HG03097 (cell line): Measurements from ENCODE around the gene PSG5.
"Not testable (repeated sequence)": the region's sequence is repeated elsewhere in the genome, so short reads cannot be mapped to it uniquely, and the experiment has no call there.

Experiments
- ATAC-seq: cut with Tn5 transposase; IDR thresholded peaks from one replicate; pipeline ENCODE4 v1.9.1; 2021; ENCODE audit not compliant: unreplicated experiment, low FRiP score

Gene PSG5

GRCh38 chr19:43192381-43193155 is 6.2 kb upstream of the PSG5 start:
- not testable (repeated sequence) for ATAC-seq

- not testable (repeated sequence) for ATAC-seq
These were observed 1.8 kb upstream of the PSG5 start for GRCh38 chr19:43188092-43188491.

- ATAC-seq: not testable (repeated sequence)
These were observed 4.2 kb downstream of the PSG5 start for GRCh38 chr19:43181869-43182771.

GRCh38 chr19:43179569-43180147 is 6.7 kb downstream of the PSG5 start:
- not testable (repeated sequence) for ATAC-seq

GRCh38 chr19:43178577-43178976 is 7.8 kb downstream of the PSG5 start:
- ATAC-seq: not testable (repeated sequence)

- ATAC-seq: not testable (repeated sequence)
These were observed 20.4 kb downstream of the PSG5 start for GRCh38 chr19:43165906-43166305.

GRCh38 chr19:43163135-43163534 is 23.2 kb downstream of the PSG5 start:
- not testable (repeated sequence) for ATAC-seq

GRCh38 chr19:43162261-43162660 is 24.1 kb downstream of the PSG5 start:
- not testable (repeated sequence) for ATAC-seq

- no peak for ATAC-seq
These were observed 34.1 kb downstream of the PSG5 start for GRCh38 chr19:43152214-43152613.

GRCh38 chr19:43149788-43150187 is 36.5 kb downstream of the PSG5 start:
- not testable (repeated sequence) for ATAC-seq

GRCh38 chr19:43148233-43148632 is 38.1 kb downstream of the PSG5 start:
- no peak for ATAC-seq

GRCh38 chr19:43141763-43142162 is 44.6 kb downstream of the PSG5 start:
- ATAC-seq: not testable (repeated sequence)

- no peak for ATAC-seq
These were observed 53.6 kb downstream of the PSG5 start for GRCh38 chr19:43132696-43133095.

GRCh38 chr19:43131281-43131842 is 55.0 kb downstream of the PSG5 start:
- ATAC-seq: not testable (repeated sequence)

GRCh38 chr19:43129197-43129596 is 57.1 kb downstream of the PSG5 start:
- not testable (repeated sequence) for ATAC-seq

- ATAC-seq: not testable (repeated sequence)
These were observed 59.0 kb downstream of the PSG5 start for GRCh38 chr19:43127336-43127735.

- ATAC-seq: no peak
These were observed 59.6 kb downstream of the PSG5 start for GRCh38 chr19:43126720-43127119.

- ATAC-seq: no peak
These were observed 62.0 kb downstream of the PSG5 start for GRCh38 chr19:43124360-43124759.

- ATAC-seq: not testable (repeated sequence)
These were observed 65.8 kb downstream of the PSG5 start for GRCh38 chr19:43120433-43121026.

- ATAC-seq: not testable (repeated sequence)
These were observed 66.8 kb downstream of the PSG5 start for GRCh38 chr19:43119526-43119925.
